Ecto neural progenitor cell (in vitro differentiated cells): ENCODE data around the gene AMPD1.

Source experiments
- DNase-seq: peaks from one replicate; pipeline ENCODE4 v3.0.0-alpha.2; 2018; ENCODE audit warnings: low spot score

AMPD1 gene

DNA sequence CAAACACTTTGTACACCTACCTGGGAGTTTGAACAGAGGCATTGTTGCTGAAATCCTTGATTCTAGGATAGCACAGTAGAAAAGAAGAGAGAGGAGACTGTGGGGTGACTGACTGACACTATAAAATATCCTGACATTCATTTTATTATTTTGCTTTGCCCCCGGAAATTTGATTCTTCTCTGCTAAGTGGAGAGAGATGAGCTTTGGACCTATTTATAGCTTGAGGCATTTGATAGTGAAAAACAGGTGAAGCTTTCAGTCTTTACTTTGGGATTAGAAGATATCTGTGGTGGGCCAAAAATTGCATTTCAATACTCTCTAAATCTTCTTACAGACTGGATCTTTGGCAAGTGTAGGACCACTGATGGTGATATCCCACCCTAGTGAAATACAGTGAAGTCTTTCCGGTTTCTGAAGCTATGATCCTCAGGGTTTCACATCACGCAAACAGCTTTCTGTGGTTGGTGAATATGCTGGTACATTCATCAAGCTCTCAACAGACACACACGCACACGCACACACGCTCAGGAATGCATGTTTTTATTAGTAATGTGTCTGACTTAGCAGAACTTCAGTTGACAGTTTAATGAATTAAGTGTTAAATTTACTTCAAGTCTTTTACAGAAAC lies at the start of gene AMPD1:
Gene AMPD1, minus strand, starts transcription at position 117 of the 629 bp plus-strand sequence. Its CDS starts 75 bp downstream, at position 42.
- no peak for DNase-seq

DNA sequence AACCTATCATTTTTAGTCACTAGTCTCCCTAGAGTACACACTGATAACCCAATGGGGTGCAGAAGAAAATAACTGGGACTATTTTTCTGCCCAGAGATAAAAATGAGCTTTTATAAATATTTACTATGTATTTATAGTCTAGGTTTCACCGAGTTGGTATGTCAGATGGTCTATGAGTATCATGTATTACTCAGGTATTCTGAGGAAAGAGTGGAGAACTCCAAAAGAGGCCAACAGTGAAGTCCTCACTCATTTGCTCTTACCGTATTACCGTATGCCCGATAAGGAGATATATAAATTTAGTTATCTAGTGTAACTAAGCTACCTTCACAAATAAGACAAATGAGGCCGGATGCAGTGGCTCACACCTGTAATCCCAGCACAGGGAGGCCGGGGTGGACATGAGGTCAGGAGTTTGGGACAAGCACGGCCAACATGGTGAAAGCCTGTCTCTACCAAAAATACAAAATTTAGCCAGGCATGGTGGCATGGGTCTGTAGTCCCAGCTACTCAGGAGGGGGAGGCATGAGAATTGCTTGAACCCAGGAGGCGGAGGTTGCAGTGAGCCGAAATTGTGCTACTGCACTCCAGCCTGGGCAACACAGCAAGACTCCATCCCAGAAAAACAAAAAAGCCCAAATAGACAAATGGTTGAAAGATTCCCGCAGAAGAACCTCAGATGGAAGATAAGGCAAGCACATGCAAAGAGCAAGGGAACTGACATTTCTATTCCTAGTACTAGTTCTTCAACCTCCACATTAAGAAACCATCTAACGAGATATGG lies 46.8 kb upstream of the AMPD1 start:
- DNase-seq: no peak

DNA sequence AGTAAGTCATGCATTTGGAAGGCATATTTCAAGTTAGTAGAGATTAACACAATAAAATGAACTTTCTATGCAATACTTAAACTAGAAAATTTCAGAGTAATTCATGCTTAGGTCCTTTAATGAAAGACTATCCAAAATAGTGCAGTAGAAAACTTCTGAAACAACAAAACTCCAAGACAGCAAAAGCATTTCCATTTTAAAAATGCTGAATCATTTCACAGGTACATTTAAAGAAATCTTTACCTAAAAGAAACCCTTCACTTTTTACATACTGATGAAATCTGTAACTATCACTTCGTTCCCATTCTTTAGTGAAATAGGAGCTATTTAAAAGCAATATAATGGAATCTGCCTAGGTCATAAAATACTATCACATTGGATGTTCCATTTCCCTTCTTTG lies 45.0 kb upstream of the AMPD1 start:
- DNase-seq: no peak

DNA sequence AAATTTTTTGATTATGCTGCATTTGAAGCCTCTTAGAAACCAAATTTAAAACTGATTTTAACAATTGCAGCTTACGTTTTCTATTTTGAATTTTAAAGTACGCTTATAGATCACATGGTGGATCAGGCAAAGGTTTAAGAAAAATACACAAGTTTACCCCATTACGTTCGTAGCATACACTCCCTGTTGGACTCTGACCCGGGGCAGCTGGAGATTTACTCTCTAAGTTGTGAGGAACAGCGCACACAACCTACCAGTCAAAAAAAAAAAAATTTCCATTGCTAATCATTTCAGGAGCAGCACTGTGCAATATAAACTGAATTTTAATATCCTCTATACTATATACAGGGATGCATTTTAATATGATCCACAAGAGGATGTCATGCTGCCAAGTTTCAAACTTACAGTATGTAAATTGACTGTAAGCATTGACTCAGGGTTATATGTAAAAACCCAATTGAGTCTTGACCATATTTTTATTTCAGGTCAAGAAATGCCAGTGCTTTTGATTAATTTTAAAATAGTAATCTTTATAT lies 42.0 kb upstream of the AMPD1 start:
- DNase-seq: no peak

DNA sequence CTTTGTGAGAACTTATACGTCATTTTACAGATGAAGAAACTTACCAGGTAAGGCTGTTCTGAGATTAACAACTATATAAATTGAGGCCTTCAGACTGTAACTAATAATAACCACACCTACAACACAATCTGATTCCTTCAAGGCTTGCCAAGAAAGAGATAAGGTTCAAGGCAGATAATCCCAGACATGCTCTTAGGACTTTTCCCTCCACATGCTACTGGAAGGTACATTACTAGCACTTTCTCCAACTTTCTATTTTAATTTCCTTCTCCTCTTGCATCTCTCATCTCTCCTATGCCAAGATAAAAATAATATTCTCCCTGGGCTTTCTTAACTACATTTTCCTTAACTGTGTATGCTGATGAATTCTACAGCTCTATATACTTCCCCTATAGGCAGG lies 40.1 kb upstream of the AMPD1 start:
- DNase-seq: no peak

DNA sequence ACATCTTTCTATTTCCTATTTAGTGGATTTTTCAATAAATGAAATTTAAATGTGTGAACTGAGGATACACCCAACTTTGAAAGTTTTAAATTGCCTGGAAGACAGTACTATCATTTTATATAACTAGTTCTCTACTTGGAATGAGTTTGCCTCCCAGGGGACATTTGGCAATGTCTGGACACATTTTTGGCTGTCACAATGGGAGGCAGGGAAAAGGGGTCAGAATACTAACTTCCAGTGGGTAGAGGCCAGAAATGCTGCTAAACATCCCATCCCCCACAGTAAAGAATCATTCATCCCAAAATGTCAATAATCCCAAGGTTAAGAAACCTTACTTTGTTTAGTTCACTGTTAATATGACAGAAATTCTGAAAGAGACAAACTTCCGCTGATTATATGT lies 34.4 kb upstream of the AMPD1 start:
- DNase-seq: no peak

DNA sequence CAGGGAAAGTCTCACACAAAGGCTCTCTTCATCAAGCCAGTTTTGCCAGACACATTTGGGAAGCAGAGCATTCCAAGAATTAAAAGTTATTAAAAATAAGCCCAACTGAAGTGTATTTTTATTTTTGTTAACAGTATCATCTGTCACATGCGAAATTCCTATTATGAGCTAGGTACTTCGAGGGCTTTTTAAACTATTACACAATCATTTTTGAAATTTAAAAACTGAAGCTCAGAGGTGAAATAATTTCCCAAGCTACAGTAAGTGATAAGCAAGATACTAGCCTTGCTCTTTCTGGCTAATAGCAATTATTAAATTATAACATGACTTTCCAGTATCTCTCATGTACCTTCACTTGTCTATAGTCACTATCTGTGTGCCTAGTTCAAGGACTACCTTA lies 33.2 kb upstream of the AMPD1 start:
- no peak for DNase-seq

DNA sequence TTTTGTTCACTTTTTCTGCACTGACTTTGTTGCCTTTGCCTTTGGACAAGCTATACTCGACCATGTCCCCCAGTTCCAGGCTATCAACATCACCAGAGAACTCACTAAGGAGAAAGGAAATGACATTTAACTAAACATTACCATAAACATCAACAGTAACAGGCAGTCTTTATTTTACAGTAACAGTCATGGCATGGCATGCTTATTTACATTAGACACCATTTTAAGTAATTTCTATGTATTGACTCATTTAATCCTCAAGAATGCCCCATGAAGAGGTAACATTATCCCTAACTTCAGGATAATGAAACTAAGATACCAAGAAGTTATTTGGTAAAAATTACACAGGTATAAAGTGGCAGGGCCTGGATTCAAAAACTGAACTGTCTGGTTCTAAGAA lies 29.9 kb upstream of the AMPD1 start:
- DNase-seq: no peak

DNA sequence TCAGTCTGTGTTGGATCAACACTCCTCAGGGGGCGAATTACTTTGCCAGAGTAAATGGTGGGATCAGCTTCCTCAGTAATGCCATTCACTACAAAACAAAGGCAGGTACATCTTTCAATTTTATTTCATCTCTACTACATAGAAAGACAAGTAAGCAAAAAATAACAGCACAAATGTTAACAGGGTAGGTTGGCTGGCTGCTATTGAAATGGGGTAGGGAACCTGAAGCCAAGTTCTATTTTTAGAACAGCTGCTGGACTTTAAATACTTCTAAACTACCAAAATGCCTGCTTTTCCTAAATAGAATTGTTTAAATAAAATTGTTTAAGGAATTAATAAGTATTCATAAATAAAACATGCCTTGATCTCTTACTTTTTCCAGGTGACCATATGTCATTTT lies 28.6 kb upstream of the AMPD1 start:
- DNase-seq: no peak

DNA sequence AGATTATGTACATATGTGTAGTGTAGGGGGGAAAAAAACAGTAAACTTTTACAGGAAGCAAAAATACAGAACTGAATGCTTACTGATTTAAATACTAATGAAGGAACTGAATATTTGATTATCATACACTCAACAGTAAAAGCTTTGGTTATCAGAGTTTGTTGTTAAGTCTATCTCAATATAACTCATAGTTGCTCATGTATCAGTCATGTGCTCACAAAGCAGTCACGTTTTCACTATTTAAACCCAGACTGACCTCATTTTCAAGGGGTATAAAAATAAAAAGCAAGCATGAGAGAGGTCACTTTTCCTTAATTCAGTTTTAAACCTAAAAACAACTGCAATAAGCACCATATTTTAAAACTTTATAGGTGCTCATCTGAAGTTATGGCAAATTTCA lies 28.1 kb upstream of the AMPD1 start:
- DNase-seq: no peak

DNA sequence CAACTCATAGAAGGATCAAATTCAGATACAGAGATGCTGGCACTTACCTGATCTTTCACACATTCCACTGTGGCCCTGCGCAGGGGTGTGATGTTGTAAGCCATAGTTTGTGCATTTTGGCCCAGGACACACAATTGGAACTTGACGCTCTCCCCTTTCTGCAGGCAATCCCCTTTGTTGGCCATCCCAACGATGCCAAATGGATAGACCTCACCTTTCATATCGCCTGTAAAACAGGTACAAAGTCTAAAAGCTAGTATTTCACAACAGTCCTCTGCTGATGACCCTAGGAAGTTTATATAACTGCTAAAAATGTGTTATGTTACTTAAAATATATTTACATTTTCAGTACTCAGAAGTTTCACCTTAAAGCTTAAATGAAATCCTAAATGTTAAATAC lies 25.1 kb upstream of the AMPD1 start:
- DNase-seq: no peak

DNA sequence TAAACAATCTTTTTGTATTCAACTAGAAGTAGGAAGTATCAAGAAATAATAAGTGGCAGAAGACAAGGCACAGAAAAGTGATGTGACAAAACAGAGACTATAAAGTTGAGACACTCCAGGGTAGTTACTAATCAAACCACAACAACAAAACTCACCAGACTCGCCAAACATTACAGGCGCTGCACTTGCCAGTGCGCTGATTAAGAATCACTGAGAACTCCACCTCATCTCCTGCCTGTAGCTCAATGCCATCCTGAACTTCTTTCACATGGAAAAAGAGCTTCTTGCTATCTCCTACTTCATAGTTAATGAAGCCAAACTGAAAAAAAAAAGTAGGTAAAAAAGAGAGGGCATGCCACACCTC lies 24.1 kb upstream of the AMPD1 start:
- DNase-seq: no peak

DNA sequence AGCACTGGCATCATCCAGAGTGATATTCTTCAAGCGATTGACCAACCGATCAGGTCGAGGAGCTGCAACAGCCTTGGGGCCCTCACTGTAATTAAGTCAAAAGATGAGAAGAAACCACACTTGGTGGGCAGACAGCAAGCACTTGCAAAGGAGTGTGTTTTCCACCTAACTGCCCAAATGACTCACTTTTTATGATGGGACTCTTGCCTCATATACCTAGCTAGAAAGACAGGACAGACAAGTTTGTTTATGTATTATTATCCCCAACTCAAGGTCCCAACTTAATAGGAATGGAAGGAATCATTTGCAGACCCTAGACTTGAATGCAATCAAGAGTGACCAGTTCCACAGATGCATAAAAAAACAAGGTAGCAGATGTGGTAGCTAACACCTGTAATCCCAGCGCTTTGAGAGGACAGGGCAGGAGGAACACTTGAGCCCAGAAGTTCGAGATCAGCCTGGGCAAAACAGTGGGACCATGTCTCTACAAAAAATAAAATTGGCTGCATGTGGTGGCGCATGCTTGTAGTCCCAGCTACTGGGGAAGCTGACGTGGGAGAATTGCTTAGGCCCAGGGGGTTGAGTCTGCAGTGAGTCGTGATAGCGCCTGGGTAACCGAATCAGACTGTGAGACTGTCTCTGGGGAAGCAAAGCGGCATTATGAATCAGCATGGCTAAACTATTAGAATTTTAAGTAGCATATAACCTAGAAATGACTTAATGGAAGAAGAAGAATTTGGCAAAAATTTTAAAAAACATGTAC lies 23.5 kb upstream of the AMPD1 start:
- DNase-seq: no peak

DNA sequence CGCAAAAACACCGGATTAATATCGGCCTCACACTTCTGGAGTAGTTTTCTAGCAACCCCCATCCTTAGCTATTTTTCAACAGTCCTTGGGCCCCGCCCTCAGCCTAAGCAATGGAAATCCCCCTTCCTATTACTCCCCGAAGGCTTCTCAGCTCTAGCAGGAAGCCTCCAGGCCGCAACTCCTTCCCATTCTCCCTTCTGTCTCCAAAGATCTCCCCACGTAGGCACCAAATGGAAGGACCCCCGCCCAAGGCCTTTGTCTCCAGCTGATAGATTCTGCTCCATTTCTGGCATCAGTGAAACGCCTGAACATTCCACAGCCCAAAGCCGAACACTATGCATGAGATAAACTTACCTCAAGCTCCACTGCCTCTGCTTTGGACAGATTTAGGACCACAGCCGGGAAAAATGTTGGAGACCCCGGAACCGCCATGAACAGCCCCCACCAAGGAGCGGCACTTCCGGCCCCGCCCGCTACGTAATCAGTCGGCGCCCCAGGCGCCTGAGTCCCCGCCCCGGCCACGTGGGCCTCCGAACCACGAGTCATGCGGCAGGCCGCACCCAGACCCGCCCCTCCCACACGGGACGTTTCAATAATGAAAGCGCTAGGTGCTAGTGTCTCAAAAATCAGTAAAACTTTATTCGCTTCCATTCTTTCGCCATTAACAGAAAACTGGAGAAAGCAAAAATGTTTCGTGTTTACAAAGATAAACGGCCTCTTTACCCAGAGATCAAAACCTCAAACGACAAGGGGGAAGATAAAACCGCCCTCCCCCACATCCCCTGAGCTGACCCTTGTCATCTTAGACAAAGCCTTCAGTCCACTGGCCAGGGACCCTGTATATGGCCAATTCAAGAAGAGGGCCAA lies 21.2 kb upstream of the AMPD1 start, which contains the start of gene NRAS:
Gene NRAS, minus strand, starts transcription at position 468 of the 867 bp plus-strand sequence. CDS start 611 bp downstream, outside the sequence.
- DNase-seq: peak; percentile 95

DNA sequence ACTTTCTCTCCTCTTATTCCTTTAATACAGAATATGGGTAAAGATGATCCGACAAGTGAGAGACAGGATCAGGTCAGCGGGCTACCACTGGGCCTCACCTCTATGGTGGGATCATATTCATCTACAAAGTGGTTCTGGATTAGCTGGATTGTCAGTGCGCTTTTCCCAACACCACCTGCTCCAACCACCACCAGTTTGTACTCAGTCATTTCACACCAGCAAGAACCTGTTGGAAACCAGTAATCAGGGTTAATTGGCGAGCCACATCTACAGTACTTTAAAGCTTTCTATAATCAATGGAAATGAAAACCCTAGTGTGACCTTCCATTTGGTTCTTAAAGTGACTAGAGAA lies 20.6 kb upstream of the AMPD1 start:
- no peak for DNase-seq

DNA sequence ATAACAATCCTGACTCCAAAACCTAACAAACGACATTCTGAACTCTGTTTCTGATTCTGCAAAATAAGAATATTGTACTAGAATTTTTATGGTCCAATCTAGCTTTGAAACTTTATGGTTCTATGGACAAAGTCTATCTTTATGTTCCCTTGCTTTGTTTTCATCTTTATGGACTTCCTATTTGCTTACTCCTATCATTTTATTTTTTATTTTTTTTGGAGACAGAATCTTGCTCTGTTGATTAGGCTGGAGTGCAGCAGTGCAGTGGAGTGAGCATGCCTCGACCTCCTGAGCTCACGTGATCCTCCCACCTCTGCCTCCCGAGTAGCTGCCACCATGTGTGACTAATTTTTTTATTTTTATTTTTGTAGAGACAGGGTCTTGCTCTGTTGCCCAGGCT lies 17.6 kb upstream of the AMPD1 start:
- no peak for DNase-seq

DNA sequence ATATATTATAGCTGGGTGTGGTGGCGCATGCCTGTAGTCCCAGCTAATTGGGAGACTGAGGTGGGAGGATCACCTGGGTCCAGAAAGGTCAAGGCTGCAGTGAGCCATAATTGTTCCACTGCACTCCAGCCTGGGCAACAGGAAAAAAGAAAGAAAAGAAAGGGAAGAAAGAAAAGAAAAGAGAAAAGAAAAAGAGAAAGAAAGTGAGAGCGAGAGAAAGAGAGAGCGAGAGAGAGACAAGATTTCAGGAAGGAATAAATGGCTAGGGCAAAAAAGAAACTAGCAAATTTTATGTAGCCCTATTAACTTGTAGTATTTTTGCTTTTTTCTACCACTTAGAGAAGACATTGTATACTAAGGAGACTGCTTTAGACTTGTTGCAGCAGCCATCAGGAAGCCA lies 15.0 kb upstream of the AMPD1 start:
- no peak for DNase-seq

DNA sequence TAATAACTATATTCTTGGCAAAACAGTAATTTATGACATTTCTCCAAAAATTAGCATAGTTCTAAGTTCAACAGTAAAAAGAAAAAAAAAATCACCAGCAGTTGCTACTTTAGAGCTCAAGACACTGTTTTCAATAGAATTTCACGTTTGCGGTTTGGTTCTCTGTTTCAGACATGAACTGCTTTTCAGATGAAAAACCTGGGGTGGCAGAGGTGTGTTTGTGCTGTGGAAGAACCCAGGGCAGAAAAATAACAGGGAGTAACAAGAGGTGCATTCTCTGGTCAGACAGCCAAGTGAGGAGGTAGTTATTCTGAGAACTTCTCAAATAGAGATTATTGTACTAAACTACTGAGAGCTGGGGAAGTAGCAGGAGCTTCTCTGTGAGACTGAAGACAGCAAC lies 12.3 kb upstream of the AMPD1 start:
- DNase-seq: no peak

DNA sequence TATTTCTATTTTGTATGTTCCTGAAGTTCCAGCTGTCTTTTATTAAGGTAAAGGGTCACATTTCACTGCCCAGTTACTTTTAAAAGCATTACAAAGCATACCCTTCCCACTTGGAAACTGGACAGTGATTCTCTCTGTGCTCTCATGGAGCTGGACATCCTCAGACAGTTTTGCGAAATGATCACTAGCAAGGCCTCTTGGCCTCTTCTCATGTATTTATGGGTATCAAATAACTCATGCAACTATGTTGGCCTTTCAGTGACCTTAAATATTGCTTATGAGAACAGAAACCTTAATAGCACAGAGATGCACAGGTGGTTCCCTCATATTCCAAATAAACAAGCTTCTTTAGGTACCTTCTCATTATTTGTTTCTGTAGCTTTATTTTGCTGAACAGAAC lies 7.9 kb upstream of the AMPD1 start:
- DNase-seq: no peak

DNA sequence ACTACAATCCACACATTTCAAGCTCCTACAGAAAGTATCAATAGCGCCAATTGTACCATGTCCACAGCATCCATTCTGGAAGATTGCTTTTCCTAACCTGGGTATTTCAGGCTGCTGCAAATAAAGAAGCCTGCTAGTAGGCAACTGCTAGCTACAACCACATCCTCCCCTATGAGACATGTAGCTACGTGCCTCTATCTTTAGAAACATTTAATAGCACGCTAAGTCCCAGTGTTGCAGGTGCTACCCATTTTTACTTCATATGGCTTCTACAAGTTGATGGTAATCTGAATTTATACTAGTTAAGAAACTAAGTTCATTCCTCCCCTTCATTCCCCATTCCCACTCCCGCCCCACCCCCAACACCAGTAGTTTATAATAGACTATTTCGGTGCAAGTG lies 7.4 kb upstream of the AMPD1 start:
- no peak for DNase-seq

DNA sequence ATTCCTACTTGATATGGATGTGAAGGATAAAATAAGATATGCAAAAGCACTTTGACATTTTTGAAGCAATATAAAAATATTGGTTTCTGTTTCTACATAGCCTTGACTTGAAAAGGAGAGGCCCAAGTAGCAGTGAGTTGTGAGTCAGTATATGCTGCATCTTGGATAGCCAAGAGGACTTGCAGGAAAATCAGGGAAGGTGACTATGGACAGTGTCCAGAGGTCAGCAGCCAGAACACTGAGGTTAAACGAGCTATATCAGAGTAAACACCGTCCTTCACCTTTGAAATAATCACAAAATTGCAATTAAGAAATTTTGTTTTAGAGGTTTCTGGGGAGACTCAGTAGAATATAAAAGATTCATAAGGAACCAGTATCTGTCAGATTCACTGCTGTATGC lies 6.6 kb upstream of the AMPD1 start:
- DNase-seq: no peak

DNA sequence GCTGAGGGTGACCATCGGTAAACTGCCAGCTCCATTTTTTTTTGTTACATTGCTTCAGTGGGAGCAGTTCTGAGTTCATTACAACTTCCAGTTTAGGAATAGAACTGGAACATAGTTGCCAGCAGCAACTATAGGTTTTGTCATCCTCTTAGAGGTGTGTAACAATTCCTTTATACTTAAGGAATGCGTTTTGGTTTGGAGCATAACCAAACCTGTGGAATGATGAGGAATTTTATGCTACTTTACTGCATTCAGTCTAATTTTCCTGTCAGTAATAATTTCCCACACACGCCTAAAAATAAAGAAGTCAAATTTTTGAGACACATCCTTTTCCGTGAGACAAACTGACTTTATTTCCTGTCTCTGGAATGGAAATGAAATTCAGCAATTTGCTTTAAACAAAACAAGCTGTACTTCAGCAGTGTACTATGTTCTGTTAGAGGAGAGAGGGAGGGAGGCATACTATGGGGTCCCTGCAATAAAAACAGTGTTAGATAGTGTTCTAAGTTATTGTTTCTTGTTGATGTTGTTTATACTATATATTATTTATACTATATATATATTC lies 4.8 kb upstream of the AMPD1 start:
- DNase-seq: no peak
